Measurements from ENCODE around the gene INF2. TPM values are rescaled to one million over a fixed set of nuclear protein-coding genes. Genes with fewer than 3 reads are reported as not detected.

The INF2 gene
- total and polyA plus RNA-seq, 12 donors = 22.5 to 73.8 (median 28.4) TPM

DNA sequence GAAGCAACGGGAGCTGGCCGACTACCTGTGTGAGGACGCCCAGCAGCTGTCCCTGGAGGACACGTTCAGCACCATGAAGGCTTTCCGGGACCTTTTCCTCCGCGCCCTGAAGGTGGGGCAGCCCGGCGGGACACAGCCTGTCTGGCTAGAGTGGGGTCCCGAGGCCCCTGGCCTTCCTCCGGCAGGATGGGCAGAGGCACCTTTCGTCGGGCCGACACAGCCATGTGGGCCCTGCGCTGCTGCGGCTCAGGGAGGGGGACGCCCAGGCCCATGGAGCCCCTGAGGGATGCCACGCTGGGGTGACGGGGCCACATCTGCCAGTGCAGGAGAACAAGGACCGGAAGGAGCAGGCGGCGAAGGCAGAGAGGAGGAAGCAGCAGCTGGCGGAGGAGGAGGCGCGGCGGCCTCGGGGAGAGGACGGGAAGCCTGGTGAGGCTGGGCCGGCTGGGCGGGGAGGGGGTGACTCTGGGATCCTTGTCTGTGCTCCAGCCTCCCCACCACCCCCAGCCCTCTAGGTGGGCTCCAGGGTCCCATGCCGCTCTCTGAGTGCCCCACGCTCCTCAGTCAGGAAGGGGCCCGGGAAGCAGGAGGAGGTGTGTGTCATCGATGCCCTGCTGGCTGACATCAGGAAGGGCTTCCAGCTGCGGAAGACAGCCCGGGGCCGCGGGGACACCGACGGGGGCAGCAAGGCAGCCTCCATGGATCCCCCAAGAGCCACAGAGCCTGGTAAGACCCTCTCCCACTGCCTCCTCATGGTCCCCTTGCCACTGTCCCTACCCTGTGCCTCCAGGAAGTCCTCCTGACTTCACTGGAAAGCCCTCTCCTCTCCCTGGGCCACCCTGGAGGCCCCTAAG is 23.7 kb downstream of the INF2 start:
- TF ChIP-seq CTCF (IDR thresholded peaks at IDR 0.05) = no peak
- DNase-seq = no peak
- Histone ChIP-seq H3K27me3 (no peaks in the 10 kb centered on the region), H3K9me3 (no peaks in the 10 kb centered on the region), H3K4me1 (peaks cover 0 to 27% (median 8%) of the 10 kb centered on the region in 9 donors), H3K27ac (no peak overlapping the region), H3K36me3 (peaks cover 6 to 88% (median 57%) of the 10 kb centered on the region in 9 donors), H3K4me3 (no peak overlapping the region)
- intact Hi-C loops (cut with DNase I) = no loop called here
- no peak for ATAC-seq
- WGBS, 2 donors = 93% methylated on average over 37 to 40 of the region's 40 CpGs

DNA sequence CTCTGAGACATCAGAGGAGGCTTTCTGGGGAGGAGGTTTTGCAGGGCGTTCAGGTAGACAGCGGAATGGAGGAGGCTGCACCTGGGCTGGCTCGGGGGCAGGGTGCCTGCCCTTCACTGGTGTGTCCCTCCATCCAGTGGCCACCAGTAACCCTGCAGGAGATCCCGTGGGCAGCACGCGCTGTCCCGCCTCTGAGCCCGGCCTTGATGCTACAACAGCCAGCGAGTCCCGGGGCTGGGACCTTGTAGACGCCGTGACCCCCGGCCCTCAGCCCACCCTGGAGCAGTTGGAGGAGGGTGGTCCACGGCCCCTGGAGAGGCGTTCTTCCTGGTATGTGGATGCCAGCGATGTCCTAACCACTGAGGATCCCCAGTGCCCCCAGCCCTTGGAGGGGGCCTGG is 24.6 kb downstream of the INF2 start:
- H3K4me3 ChIP-seq = no peak overlapping the region
- no peak for TF ChIP-seq CTCF (IDR thresholded peaks at IDR 0.05)
- intact Hi-C loops (cut with DNase I) = no loop called here
- peaks cover 0 to 27% (median 13%) of the 10 kb centered on the region in 9 donors for H3K4me1 ChIP-seq
- 93 to 94% methylated on average over 16 of the region's 16 CpGs for WGBS, 2 donors
- DNase-seq = no peak
- H3K27me3 ChIP-seq = no peaks in the 10 kb centered on the region
- ATAC-seq = no peak
- H3K27ac ChIP-seq = no peak overlapping the region
- peaks cover 6 to 94% (median 59%) of the 10 kb centered on the region in 9 donors for H3K36me3 ChIP-seq
- H3K9me3 ChIP-seq = no peaks in the 10 kb centered on the region

- intact Hi-C loops (cut with DNase I) = no loop called here
- WGBS, 2 donors = 96% methylated on average over 31 of the region's 31 CpGs
- H3K9me3 ChIP-seq = no peaks in the 10 kb centered on the region
- DNase-seq = no peak
- H3K4me1 ChIP-seq = peaks cover 0 to 27% (median 15%) of the 10 kb centered on the region in 9 donors
- TF ChIP-seq CTCF (IDR thresholded peaks at IDR 0.05) = no peak
- H3K27ac ChIP-seq = no peak overlapping the region
- H3K36me3 ChIP-seq = peaks cover 6 to 94% (median 57%) of the 10 kb centered on the region in 9 donors
- no peak overlapping the region for H3K4me3 ChIP-seq
- H3K27me3 ChIP-seq = no peaks in the 10 kb centered on the region
- no peak for ATAC-seq
Measured at GRCh38 chr14:104714681-104715080, 25.3 kb downstream of the INF2 start.

- 87% methylated on average over 18 of the region's 18 CpGs for WGBS, 2 donors
- intact Hi-C loops (cut with DNase I) = no loop called here
Measured at GRCh38 chr14:104715416-104715815, 26.0 kb downstream of the INF2 start.

More at GRCh38 chr14:104715416-104715815, 26.0 kb downstream of the INF2 start:
- TF ChIP-seq CTCF (IDR thresholded peaks at IDR 0.05) = no peak
- Histone ChIP-seq H3K4me3 (no peak overlapping the region), H3K4me1 (peaks cover 0 to 27% (median 15%) of the 10 kb centered on the region in 9 donors), H3K27ac (no peak overlapping the region), H3K27me3 (no peaks in the 10 kb centered on the region), H3K9me3 (no peaks in the 10 kb centered on the region), H3K36me3 (peaks cover 6 to 92% (median 54%) of the 10 kb centered on the region in 9 donors)
- ATAC-seq (peak in 1 of 8 donors; percentile 1), DNase-seq (no peak)
